ENCODE results near the gene SULT1A3. TPM values are rescaled to one million over a fixed set of nuclear protein-coding genes. Genes with fewer than 3 reads are reported as not detected.

SULT1A3 gene
- 4.2 to 10.3 TPM (median 8.6 TPM) in 5 replicates for total RNA-seq (2022; extraction: Qiagen RNA extraction; ENCODE audit: low read depth)

DNA sequence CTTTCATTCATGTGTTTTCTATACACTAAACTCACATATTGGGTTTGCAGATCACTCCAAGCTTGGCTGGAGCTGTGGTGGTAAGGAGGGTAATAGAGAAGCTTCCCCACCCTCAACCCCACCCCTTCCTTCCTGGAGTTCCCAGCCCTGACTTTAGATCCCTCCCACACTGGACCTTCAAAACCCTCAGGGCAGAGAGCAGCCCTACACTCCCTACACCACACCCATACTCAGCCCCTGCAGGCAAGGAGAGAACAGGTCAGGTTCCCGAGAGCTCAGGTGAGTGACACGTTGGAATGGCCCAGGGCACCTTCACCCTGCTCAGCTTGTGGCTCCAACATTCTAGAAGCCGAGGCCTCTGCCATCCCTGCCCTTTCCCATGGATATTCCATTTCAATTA is at the start of gene SULT1A3:
TSS of gene SULT1A3 (plus strand) at position 207 of the 400 bp plus-strand sequence. CDS start 1,474 bp downstream, outside the sequence.

DNA sequence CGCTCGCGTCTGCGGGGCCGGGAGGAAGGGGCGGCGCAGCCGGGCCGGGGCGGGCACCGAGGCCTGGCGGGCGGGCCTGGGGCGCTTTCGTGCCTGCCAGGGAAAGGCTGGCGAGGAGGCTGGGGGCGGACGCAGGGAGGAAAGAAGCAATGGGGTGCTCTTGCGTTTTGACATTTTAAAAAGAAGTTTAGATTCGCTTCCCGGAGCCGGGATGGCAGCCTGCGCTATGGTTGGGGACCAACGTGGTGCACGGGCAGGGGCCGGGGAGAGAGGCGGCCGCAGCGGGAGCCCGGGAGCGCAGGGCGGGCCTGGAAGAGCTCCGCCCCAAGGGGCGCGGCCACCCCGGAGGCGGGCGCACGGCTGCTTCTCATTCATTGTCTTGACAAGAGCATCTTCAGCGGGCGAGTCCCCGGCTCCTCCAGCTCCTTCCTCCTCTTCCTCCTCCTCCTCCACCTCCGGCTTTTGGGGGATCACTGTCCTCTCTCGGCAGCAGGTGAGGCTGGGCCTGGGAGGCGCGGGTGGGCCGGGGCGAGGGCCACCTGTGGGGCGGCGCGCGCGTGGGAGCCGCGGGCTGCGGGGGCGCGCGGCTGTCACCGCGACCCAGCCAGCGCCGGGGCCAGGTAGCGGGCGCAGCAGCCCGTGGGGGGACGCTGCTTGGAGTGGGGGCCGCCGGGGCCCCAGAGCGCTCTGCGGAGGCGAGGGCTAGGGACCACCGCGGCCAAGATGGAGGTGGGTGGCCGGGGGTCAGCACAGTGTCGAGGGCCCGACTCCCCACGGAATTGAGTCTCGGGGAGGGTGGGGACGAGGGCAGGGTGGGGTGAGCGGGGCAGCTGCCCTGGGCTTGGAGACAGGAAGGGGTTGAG is 15.6 kb upstream of the SULT1A3 start, which contains the start of gene CORO1A:
TSS of gene CORO1A (plus strand) at position 370 of the 863 bp plus-strand sequence. CDS start 1,608 bp downstream, outside the sequence.

DNA sequence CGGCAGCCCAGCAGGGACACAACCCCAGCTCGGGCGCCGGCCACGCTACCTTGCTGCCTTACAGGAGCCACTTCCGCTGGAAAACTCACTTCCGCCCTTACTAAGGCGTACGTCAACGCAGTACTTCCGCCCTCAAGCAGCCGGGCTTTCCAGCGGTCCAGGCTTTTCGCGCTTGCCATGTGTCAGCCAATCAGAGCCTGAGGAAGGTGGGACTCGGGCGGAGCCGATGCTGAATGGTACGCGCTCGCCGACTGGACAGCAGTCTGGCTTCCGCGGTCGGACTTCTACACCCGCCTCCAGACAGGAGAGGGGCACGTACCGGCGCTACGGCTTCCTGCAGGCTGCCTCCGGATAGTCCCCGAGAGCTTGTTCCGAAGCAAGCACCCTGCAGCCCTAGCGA is 5.4 kb upstream of the SULT1A3 start, which contains the start of the genes BOLA2B and SLX1A:
TSS of gene BOLA2B (minus strand) at position 52 of the 400 bp plus-strand sequence. CDS start 71 bp downstream, outside the sequence.
TSS of gene SLX1A (plus strand) at position 261 of the 400 bp plus-strand sequence. CDS start 210 bp downstream, outside the sequence.

DNA sequence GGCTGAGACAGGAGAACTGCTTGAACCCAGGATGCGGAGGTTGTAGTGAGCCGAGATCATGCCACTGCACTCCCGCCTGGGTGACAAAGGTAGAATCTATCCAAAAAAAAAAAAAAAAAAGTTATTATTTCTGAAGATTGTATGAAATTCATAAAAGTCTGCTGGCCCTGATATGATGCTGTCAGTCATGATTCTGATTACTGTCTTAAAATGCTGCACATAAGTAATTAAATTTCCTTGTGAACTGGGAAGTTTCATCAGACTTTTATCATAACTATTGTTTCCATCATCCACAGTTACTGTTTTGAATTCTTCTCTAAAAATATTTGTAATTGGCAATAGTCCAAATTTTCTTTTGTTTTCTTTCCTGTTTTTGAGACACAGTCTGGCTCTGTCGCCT is 49.3 kb downstream of the SULT1A3 start, which contains the start of gene NPIPB13:
TSS of gene NPIPB13 (minus strand) at position 101 of the 400 bp plus-strand sequence. CDS start 2,906 bp downstream, outside the sequence.

Other genes with a start within 250 kb of the SULT1A3 start
- gene TMEM219, start 237.2 kb upstream of the SULT1A3 start, total RNA-seq (2022; extraction: Qiagen RNA extraction; ENCODE audit: low read depth), result 79.8 to 104 TPM (median 96.6 TPM) in 5 replicates
- gene TAOK2, start 225.4 kb upstream of the SULT1A3 start, total RNA-seq (2022; extraction: Qiagen RNA extraction; ENCODE audit: low read depth), result 27.9 to 37.1 TPM (median 33.4 TPM) in 5 replicates
- 13.3 to 18.0 TPM (median 15.7 TPM) in 5 replicates for gene HIRIP3, start 203.6 kb upstream of the SULT1A3 start, total RNA-seq (2022; extraction: Qiagen RNA extraction; ENCODE audit: low read depth)
- gene INO80E, start 203.0 kb upstream of the SULT1A3 start, total RNA-seq (2022; extraction: Qiagen RNA extraction; ENCODE audit: low read depth), result 103 to 113 TPM (median 109 TPM) in 5 replicates
- 1.8 to 2.8 TPM (median 2.5 TPM) in 5 replicates for gene DOC2A, start 188.2 kb upstream of the SULT1A3 start, total RNA-seq (2022; extraction: Qiagen RNA extraction; ENCODE audit: low read depth)
- not detected in 5 replicates for gene C16orf92, start 176.1 kb upstream of the SULT1A3 start, total RNA-seq (2022; extraction: Qiagen RNA extraction; ENCODE audit: low read depth)
- 0.23 to 0.58 TPM (median 0.30 TPM) in 5 replicates for gene TLCD3B, start 168.0 kb upstream of the SULT1A3 start, total RNA-seq (2022; extraction: Qiagen RNA extraction; ENCODE audit: low read depth)
- gene ALDOA, start 133.5 kb upstream of the SULT1A3 start, total RNA-seq (2022; extraction: Qiagen RNA extraction; ENCODE audit: low read depth), result 1,596 to 1,951 TPM (median 1,926 TPM) in 5 replicates
- gene PPP4C, start 123.3 kb upstream of the SULT1A3 start, total RNA-seq (2022; extraction: Qiagen RNA extraction; ENCODE audit: low read depth), result 123 to 151 TPM (median 142 TPM) in 5 replicates
- 0.25 to 0.53 TPM (median 0.32 TPM) in 4 of 5 replicates, not detected in the other for gene TBX6, start 107.3 kb upstream of the SULT1A3 start, total RNA-seq (2022; extraction: Qiagen RNA extraction; ENCODE audit: low read depth)
- gene YPEL3, start 103.0 kb upstream of the SULT1A3 start, total RNA-seq (2022; extraction: Qiagen RNA extraction; ENCODE audit: low read depth), result 5.4 to 13.2 TPM (median 10.2 TPM) in 5 replicates
- 1.2 to 2.2 TPM (median 2.0 TPM) in 5 replicates for gene GDPD3, start 85.7 kb upstream of the SULT1A3 start, total RNA-seq (2022; extraction: Qiagen RNA extraction; ENCODE audit: low read depth)
- 31.6 to 37.3 TPM (median 34.5 TPM) in 5 replicates for gene MAPK3, start 76.0 kb upstream of the SULT1A3 start, total RNA-seq (2022; extraction: Qiagen RNA extraction; ENCODE audit: low read depth)
- 2.6 to 6.0 TPM (median 3.1 TPM) in 5 replicates for gene CORO1A, start 15.7 kb upstream of the SULT1A3 start, total RNA-seq (2022; extraction: Qiagen RNA extraction; ENCODE audit: low read depth)
- gene BOLA2B, start 5.6 kb upstream of the SULT1A3 start, total RNA-seq (2022; extraction: Qiagen RNA extraction; ENCODE audit: low read depth), result 149 to 252 TPM (median 217 TPM) in 5 replicates
- gene SLX1A, start 5.4 kb upstream of the SULT1A3 start, total RNA-seq (2022; extraction: Qiagen RNA extraction; ENCODE audit: low read depth), result 7.2 to 24.4 TPM (median 12.9 TPM) in 5 replicates
- 2.2 to 2.9 TPM (median 2.5 TPM) in 5 replicates for gene NPIPB13, start 49.2 kb downstream of the SULT1A3 start, total RNA-seq (2022; extraction: Qiagen RNA extraction; ENCODE audit: low read depth)
- gene CD2BP2, start 156.1 kb downstream of the SULT1A3 start, total RNA-seq (2022; extraction: Qiagen RNA extraction; ENCODE audit: low read depth), result 59.6 to 69.1 TPM (median 68.3 TPM) in 5 replicates
- gene TBC1D10B, start 171.2 kb downstream of the SULT1A3 start, total RNA-seq (2022; extraction: Qiagen RNA extraction; ENCODE audit: low read depth), result 25.3 to 35.6 TPM (median 33.7 TPM) in 5 replicates
- 0.17 to 0.64 TPM (median 0.42 TPM) in 3 of 5 replicates, not detected in the others for gene MYL11, start 175.5 kb downstream of the SULT1A3 start, total RNA-seq (2022; extraction: Qiagen RNA extraction; ENCODE audit: low read depth)
- gene SEPTIN1, start 183.3 kb downstream of the SULT1A3 start, total RNA-seq (2022; extraction: Qiagen RNA extraction; ENCODE audit: low read depth), result 1.4 to 2.2 TPM (median 1.8 TPM) in 5 replicates
- gene ZNF48, start 196.2 kb downstream of the SULT1A3 start, total RNA-seq (2022; extraction: Qiagen RNA extraction; ENCODE audit: low read depth), result 10.4 to 14.2 TPM (median 12.3 TPM) in 5 replicates
- 2.8 to 6.4 TPM (median 5.7 TPM) in 5 replicates for gene ZNF771, start 208.4 kb downstream of the SULT1A3 start, total RNA-seq (2022; extraction: Qiagen RNA extraction; ENCODE audit: low read depth)
- 105 to 146 TPM (median 134 TPM) in 5 replicates for gene DCTPP1, start 230.8 kb downstream of the SULT1A3 start, total RNA-seq (2022; extraction: Qiagen RNA extraction; ENCODE audit: low read depth)
- 51.5 to 56.6 TPM (median 52.3 TPM) in 5 replicates for gene SEPHS2, start 246.6 kb downstream of the SULT1A3 start, total RNA-seq (2022; extraction: Qiagen RNA extraction; ENCODE audit: low read depth)

All from A549 treated with CpdA at 1 μM for 4 hours (cell line).